Superior temporal gyrus (tissue), 1 donor: Measurements from ENCODE around the gene COL5A1.
"Not testable (repeated sequence)": the region's sequence is repeated elsewhere in the genome, so short reads cannot be mapped to it uniquely, and the experiment has no call there.

Source experiments
- DNase-seq: peaks from one replicate; pipeline ENCODE4 v3.0.0-alpha.2; 2016; ENCODE audit errors: extremely low spot score

COL5A1 gene

GRCh38 chr9:134707731-134708671 is 66.4 kb downstream of the COL5A1 start:
- DNase-seq = no peak

GRCh38 chr9:134708672-134709038 is 67.1 kb downstream of the COL5A1 start:
- no peak for DNase-seq

GRCh38 chr9:134709512-134710270 is 68.1 kb downstream of the COL5A1 start:
- no peak for DNase-seq

GRCh38 chr9:134710271-134710540 is 68.6 kb downstream of the COL5A1 start:
- DNase-seq = no peak

GRCh38 chr9:134710901-134711300 is 69.3 kb downstream of the COL5A1 start:
- no peak for DNase-seq

GRCh38 chr9:134712243-134712642 is 70.6 kb downstream of the COL5A1 start:
- no peak for DNase-seq

- DNase-seq = no peak
These were observed 71.3 kb downstream of the COL5A1 start for GRCh38 chr9:134712926-134713325.

- not testable (repeated sequence) for DNase-seq
These were observed 73.9 kb downstream of the COL5A1 start for GRCh38 chr9:134715536-134715935.

- no peak for DNase-seq
These were observed 74.5 kb downstream of the COL5A1 start for GRCh38 chr9:134716067-134716466.

GRCh38 chr9:134717056-134717455 is 75.5 kb downstream of the COL5A1 start:
- no peak for DNase-seq

GRCh38 chr9:134717924-134718645 is 76.5 kb downstream of the COL5A1 start:
- no peak for DNase-seq

GRCh38 chr9:134719331-134719730 is 77.7 kb downstream of the COL5A1 start:
- no peak for DNase-seq

- DNase-seq = no peak
These were observed 78.6 kb downstream of the COL5A1 start for GRCh38 chr9:134720136-134720753.

- DNase-seq = no peak
These were observed 79.2 kb downstream of the COL5A1 start for GRCh38 chr9:134720796-134721195.

- no peak for DNase-seq
These were observed 79.7 kb downstream of the COL5A1 start for GRCh38 chr9:134721344-134721743.

- no peak for DNase-seq
These were observed 80.6 kb downstream of the COL5A1 start for GRCh38 chr9:134722120-134722701.

- DNase-seq = no peak
These were observed 81.4 kb downstream of the COL5A1 start for GRCh38 chr9:134723037-134723436.

GRCh38 chr9:134723491-134724190 is 82.0 kb downstream of the COL5A1 start:
- no peak for DNase-seq

GRCh38 chr9:134724202-134724911 is 82.8 kb downstream of the COL5A1 start:
- no peak for DNase-seq

GRCh38 chr9:134724912-134725604 is 83.5 kb downstream of the COL5A1 start:
- no peak for DNase-seq
